Keratinocyte (primary cell): ENCODE measurements around the gene KCNK7. TPM values are rescaled to one million over a fixed set of nuclear protein-coding genes. Genes with fewer than 3 reads are reported as not detected.

ENCODE experiments used
- DNase-seq: peaks from one replicate; pipeline ENCODE4 v3.0.0-alpha.2; 2011; ENCODE audit warnings: low read depth, missing footprints, low spot score
- FAIRE-seq: peaks from 2 replicates; lab custom pipeline; 2011; peaks lifted over from hg19 to GRCh38; lab: Jason Lieb, UNC
- H2AFZ ChIP-seq: 2 replicates; pipeline ENCODE4 v1.6.0; 2012; ENCODE audit warnings: low read length, control low read depth, inconsistent platforms; ENCODE audit not compliant: control insufficient read depth
- H3K27ac ChIP-seq: 2 replicates; pipeline ENCODE4 v1.5.1; 2011; ENCODE audit warnings: low read length; ENCODE audit not compliant: control insufficient read depth, insufficient read depth
- H3K27me3 ChIP-seq: 3 replicates; pipeline ENCODE4 v1.6.0; 2011; ENCODE audit warnings: low read length; ENCODE audit not compliant: control insufficient read depth, insufficient read depth; ENCODE audit errors: extremely low read depth
- H3K36me3 ChIP-seq, 2 experiments: 2 replicates in 1 of 2; 3 replicates in 1 of 2; pipeline ENCODE4 v1.5.1; 2011; ENCODE audit warnings: low read length in 2 of 2, mild to moderate bottlenecking in 1 of 2; ENCODE audit not compliant: control insufficient read depth in 2 of 2, insufficient read depth in 2 of 2; ENCODE audit errors: extremely low read depth in 1 of 2
- H3K4me1 ChIP-seq: 3 replicates; pipeline ENCODE4 v1.5.1; 2011; ENCODE audit warnings: low read length; ENCODE audit not compliant: control insufficient read depth, insufficient read depth; ENCODE audit errors: extremely low read depth
- H3K4me2 ChIP-seq: 3 replicates; pipeline ENCODE4 v1.6.0; 2011; ENCODE audit warnings: low read depth, low read length; ENCODE audit not compliant: control insufficient read depth, insufficient read depth; ENCODE audit errors: extremely low read depth
- H3K4me3 ChIP-seq, 3 experiments: fragments of 200-600 bp in 1 of 3; sonication (generic) in 1 of 3; 2 replicates in 2 of 3; 3 replicates in 1 of 3; pipeline ENCODE4 v1.5.1; 2011 to 2016; ENCODE audit warnings: low read length in 3 of 3, mild to moderate bottlenecking in 3 of 3, control low read depth in 2 of 3, inconsistent platforms in 1 of 3, low read depth in 1 of 3, mixed read lengths in 1 of 3, mixed run types in 1 of 3, moderate library complexity in 1 of 3; ENCODE audit not compliant: control insufficient read depth in 2 of 3, insufficient read depth in 2 of 3; ENCODE audit errors: extremely low read depth in 1 of 3
- H3K79me2 ChIP-seq: 2 replicates; pipeline ENCODE4 v1.6.0; 2012; ENCODE audit warnings: low read length; ENCODE audit not compliant: control insufficient read depth, insufficient read depth
- H3K9ac ChIP-seq: 3 replicates; pipeline ENCODE4 v1.6.0; 2011; ENCODE audit warnings: low read length; ENCODE audit not compliant: control insufficient read depth, insufficient read depth; ENCODE audit errors: extremely low read depth
- H3K9me1 ChIP-seq: 3 replicates; pipeline ENCODE4 v1.6.0; 2011; ENCODE audit warnings: low read length; ENCODE audit not compliant: control insufficient read depth, insufficient read depth; ENCODE audit errors: extremely low read depth
- H3K9me3 ChIP-seq: 2 replicates; pipeline ENCODE4 v1.5.1; 2012; ENCODE audit warnings: low read depth, low read length; ENCODE audit not compliant: control insufficient read depth
- H4K20me1 ChIP-seq: 3 replicates; pipeline ENCODE4 v1.6.0; 2011; ENCODE audit warnings: low read length; ENCODE audit not compliant: control insufficient read depth, insufficient read depth; ENCODE audit errors: extremely low read depth
- CTCF ChIP-seq, 3 experiments: IDR thresholded peaks in 1 of 3; conservative IDR thresholded peaks in 1 of 3; optimal IDR thresholded peaks in 1 of 3; 2 replicates in 2 of 3; 3 replicates in 1 of 3; pipeline versions ENCODE3 to v1.5.1; 2011; ENCODE audit warnings: low read length in 3 of 3, mild to moderate bottlenecking in 3 of 3, moderate library complexity in 2 of 3, control low read depth in 1 of 3, inconsistent platforms in 1 of 3; ENCODE audit not compliant: insufficient read depth in 2 of 3; ENCODE audit errors: extremely low read depth in 1 of 3
- EZH2 ChIP-seq: IDR thresholded peaks from one replicate; pipeline ENCODE4 v1.6.1; 2012; ENCODE audit warnings: inconsistent platforms, mild to moderate bottlenecking, low read length, moderate library complexity
- dilution Hi-C: fragments of 300-500 bp; cut with MboI; formaldehyde crosslinking; loops from one replicate; pipeline ENCODE4 v1.7.0; 2020; ENCODE audit warnings: low sequenced_read_pairs; ENCODE audit not compliant: extremely low pct_ligation_motif_present
- polyA plus RNA-seq, 5 experiments: library from polyadenylated mRNA; depleted of rRNA in 3 of 5; stranded (reverse) in 3 of 5; stranded (forward) in 1 of 5; unstranded in 1 of 5; fragments of >200 nt; gene quantifications; 1 replicate in 1 of 5; 2 replicates in 3 of 5; 3 replicates in 1 of 5; pipeline versions ENCODE4 v1.2.1 to v1.2.3, GENCODE V29; 2011 to 2012; ENCODE audit warnings: missing spikeins in 2 of 5, low read depth in 1 of 5, low replicate concordance in 1 of 5

KCNK7 gene
- polyA plus RNA-seq, 1 donor (not counting 4 experiments of a cell fraction or from before 2014, with no cell fraction given), result 0.46 TPM

- Histone ChIP-seq H3K27me3 (no peaks in the 10 kb centered on the region), H3K4me2 (peak overlapping the region; percentile 58), H3K79me2 (peaks cover 16% of the 10 kb centered on the region), H3K4me1 (peaks cover 10% of the 10 kb centered on the region), H3K9ac (no peak overlapping the region), H3K4me3 (peak overlapping the region in 1 of 3 experiments; percentile 34), H3K9me3 (no peaks in the 10 kb centered on the region), H3K36me3 (peaks cover 20 to 26% of the 10 kb centered on the region in 2 experiments), H3K27ac (no peak overlapping the region), H4K20me1 (no peaks in the 10 kb centered on the region), H2AFZ (no peak overlapping the region), H3K9me1 (no peaks in the 10 kb centered on the region)
- DNase-seq (peak; percentile 88), FAIRE-seq (peak; percentile 23)
- dilution Hi-C loops, result no loop called here
- TF ChIP-seq CTCF (optimal IDR thresholded peaks at IDR 0.05 in 1 of 3, IDR thresholded peaks at IDR 0.05 in 1 of 3, conservative IDR thresholded peaks at IDR 0.05 in 1 of 3; ENCODE audit: extremely low read depth in 1 of 3, insufficient read depth in 2 of 3, low read length in 3 of 3) (no peak), EZH2 (no peak)
Observed at GRCh38 chr11:65606876-65607613, 11.4 kb upstream of the KCNK7 start.

- no peaks in the 10 kb centered on the region for H3K27me3 ChIP-seq
- H3K4me3 ChIP-seq, result no peak overlapping the region
- H3K4me1 ChIP-seq, result peaks cover 7% of the 10 kb centered on the region
- dilution Hi-C loops, result no loop called here
- H3K9me3 ChIP-seq, result no peaks in the 10 kb centered on the region
- H3K36me3 ChIP-seq, result peaks cover 18 to 22% of the 10 kb centered on the region in 2 experiments
- H3K9me1 ChIP-seq, result no peaks in the 10 kb centered on the region
- DNase-seq (no peak), FAIRE-seq (no peak)
- no peak overlapping the region for H3K9ac ChIP-seq
- no peak overlapping the region for H3K4me2 ChIP-seq
- H4K20me1 ChIP-seq, result no peaks in the 10 kb centered on the region
- TF ChIP-seq EZH2 (no peak), CTCF (optimal IDR thresholded peaks at IDR 0.05 in 1 of 3, IDR thresholded peaks at IDR 0.05 in 1 of 3, conservative IDR thresholded peaks at IDR 0.05 in 1 of 3; ENCODE audit: extremely low read depth in 1 of 3, insufficient read depth in 2 of 3, low read length in 3 of 3) (no peak)
- no peak overlapping the region for H3K27ac ChIP-seq
- no peak overlapping the region for H2AFZ ChIP-seq
- H3K79me2 ChIP-seq, result no peaks in the 10 kb centered on the region
Observed at GRCh38 chr11:65604258-65604657, 8.7 kb upstream of the KCNK7 start.
